Stimulated activated CD4-positive, alpha-beta T cell treated with anti-CD3 and anti-CD28 coated beads, Interleukin-2, amount 100 ng/mL, for 24 hours (primary cell): Measurements from ENCODE around the gene GDPD5.

Source experiments
- DNase-seq, 2 donors: peaks; one replicate each; pipeline ENCODE4 v3.0.0-alpha.2; 2020

The GDPD5 gene

GRCh38 chr11:75443043-75443442, 82.7 kb downstream of the GDPD5 start:
- no peak for DNase-seq

- no peak for DNase-seq
Measured at GRCh38 chr11:75442161-75442885, 83.4 kb downstream of the GDPD5 start.

- no peak for DNase-seq
Measured at GRCh38 chr11:75441804-75442132, 84.0 kb downstream of the GDPD5 start.

- DNase-seq: no peak
Measured at GRCh38 chr11:75440960-75441803, 84.6 kb downstream of the GDPD5 start.

- DNase-seq: no peak
Measured at GRCh38 chr11:75439495-75440120, 86.1 kb downstream of the GDPD5 start.

GRCh38 chr11:75439026-75439425, 86.7 kb downstream of the GDPD5 start:
- DNase-seq: no peak

- no peak for DNase-seq
Measured at GRCh38 chr11:75437966-75438659, 87.6 kb downstream of the GDPD5 start.

- no peak for DNase-seq
Measured at GRCh38 chr11:75436806-75437205, 88.9 kb downstream of the GDPD5 start.

- no peak for DNase-seq
Measured at GRCh38 chr11:75435571-75435925, 90.2 kb downstream of the GDPD5 start.

- no peak for DNase-seq
Measured at GRCh38 chr11:75434886-75435570, 90.7 kb downstream of the GDPD5 start.

- DNase-seq: no peak
Measured at GRCh38 chr11:75434051-75434450, 91.7 kb downstream of the GDPD5 start.

GRCh38 chr11:75433443-75433842, 92.3 kb downstream of the GDPD5 start:
- no peak for DNase-seq

- no peak for DNase-seq
Measured at GRCh38 chr11:75432911-75433321, 92.8 kb downstream of the GDPD5 start, which contains the start of gene KLHL35. Gene KLHL35 (minus strand): TSS chr11:75433203. CDS start chr11:75430629, 2,574 bp downstream.

- DNase-seq: no peak
Measured at GRCh38 chr11:75431533-75432525, 93.9 kb downstream of the GDPD5 start.

GRCh38 chr11:75430714-75431532, 94.8 kb downstream of the GDPD5 start:
- DNase-seq: no peak

GRCh38 chr11:75429902-75430713, 95.6 kb downstream of the GDPD5 start:
- DNase-seq: peak; percentile 63 to 71

- DNase-seq: no peak
Measured at GRCh38 chr11:75429641-75429901, 96.2 kb downstream of the GDPD5 start.

- no peak for DNase-seq
Measured at GRCh38 chr11:75428989-75429640, 96.6 kb downstream of the GDPD5 start.

GRCh38 chr11:75428281-75428724, 97.4 kb downstream of the GDPD5 start:
- DNase-seq: peak; percentile 63 to 78
